Activated naive CD8-positive, alpha-beta T cell treated with anti-CD3 and anti-CD28 coated beads, Interleukin-2, amount 50 U/mL, for 16 hours (primary cell): ENCODE results near the gene DUSP9.
"Not testable (repeated sequence)": the region's sequence is repeated elsewhere in the genome, so short reads cannot be mapped to it uniquely, and the experiment has no call there.

Experiments used
- DNase-seq: peaks from one replicate; pipeline ENCODE4 v3.0.0-alpha.2; 2020; ENCODE audit warnings: low read depth, low spot score

The DUSP9 gene

DNA sequence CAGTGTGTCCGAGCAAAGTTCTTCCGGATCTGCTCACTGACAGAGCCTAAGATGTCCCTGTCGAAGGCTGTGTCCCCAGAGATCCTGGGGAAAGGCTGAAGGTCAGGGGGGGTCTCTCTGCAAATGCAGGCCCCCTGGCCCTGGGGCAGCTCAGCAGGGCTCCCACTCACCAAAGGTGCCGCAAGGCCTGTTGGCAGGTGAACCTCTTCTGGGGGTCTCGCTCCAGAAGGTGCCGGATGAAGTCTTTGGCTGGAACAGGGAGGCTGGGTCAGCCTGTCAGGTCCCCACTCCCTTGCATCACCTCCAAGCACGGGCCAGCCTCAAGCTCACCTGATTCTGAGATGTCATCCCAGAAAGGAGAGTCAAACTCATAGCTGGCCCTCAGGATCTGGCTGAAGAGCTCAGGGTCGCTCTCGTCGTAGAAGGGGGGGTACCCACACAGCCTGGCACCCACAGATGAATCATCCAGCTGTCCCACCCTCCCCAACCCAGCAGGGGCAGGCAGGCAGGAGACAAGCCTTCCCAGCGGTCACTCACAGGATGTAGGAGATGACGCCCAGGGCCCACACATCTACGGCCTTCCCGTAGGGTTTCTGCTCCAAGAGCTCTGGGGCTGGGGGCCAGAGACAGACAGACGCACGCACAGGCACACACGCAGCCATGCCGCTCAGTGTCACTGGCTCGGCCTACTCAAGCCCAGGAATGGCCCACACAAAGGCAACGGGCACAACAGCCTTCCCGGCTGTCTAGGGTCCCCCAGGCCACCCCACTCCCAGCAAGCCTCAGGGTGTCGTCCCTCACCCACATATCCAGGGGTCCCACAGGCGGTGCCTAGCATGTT lies 24.0 kb downstream of the DUSP9 start:
- DNase-seq: no peak

DNA sequence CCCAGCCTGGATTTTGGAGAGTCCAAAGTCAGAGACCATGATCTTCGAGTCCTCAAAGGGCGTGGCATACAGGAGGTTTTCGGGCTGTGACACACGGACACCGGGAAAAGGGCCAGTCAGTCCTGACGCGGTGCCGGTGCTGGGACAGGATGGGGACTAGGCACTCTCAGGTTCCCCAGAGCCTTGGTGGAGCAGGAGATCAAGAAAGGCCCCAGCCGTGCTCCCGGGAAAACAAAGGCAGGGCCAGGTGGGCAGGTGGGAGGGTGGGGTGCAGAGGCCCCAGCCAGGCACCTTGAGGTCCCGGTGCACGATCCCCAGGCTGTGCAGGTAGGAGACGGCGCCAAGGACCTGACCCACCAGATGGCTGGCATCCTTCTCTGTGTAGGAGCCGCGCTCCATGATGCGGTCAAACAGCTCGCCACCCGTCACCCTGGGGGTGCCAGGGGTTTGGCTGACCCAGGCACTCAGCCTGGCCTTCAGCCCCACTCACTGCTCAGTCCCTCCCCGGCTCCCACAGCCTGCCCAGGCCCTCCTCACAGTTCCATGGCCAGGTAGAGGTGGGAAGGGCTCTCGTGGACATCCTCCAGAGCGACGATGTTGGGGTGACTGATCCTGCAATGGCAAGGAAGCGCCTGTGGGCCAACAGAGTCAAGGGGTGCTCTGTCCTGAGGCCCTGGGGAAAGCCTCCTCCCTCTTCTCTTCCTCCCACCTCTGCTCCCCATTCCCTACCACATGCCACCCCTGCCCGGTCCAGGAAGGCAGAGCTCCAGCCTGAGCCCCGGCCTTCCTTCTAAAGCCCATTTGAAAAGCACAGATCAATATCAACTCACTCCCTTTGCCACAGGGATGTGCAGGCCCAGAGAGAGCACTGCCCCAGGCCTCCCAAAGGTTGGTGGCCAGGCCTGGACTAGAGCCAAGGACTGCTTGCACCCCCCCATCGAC lies 24.9 kb downstream of the DUSP9 start:
- no peak for DNase-seq

DNA sequence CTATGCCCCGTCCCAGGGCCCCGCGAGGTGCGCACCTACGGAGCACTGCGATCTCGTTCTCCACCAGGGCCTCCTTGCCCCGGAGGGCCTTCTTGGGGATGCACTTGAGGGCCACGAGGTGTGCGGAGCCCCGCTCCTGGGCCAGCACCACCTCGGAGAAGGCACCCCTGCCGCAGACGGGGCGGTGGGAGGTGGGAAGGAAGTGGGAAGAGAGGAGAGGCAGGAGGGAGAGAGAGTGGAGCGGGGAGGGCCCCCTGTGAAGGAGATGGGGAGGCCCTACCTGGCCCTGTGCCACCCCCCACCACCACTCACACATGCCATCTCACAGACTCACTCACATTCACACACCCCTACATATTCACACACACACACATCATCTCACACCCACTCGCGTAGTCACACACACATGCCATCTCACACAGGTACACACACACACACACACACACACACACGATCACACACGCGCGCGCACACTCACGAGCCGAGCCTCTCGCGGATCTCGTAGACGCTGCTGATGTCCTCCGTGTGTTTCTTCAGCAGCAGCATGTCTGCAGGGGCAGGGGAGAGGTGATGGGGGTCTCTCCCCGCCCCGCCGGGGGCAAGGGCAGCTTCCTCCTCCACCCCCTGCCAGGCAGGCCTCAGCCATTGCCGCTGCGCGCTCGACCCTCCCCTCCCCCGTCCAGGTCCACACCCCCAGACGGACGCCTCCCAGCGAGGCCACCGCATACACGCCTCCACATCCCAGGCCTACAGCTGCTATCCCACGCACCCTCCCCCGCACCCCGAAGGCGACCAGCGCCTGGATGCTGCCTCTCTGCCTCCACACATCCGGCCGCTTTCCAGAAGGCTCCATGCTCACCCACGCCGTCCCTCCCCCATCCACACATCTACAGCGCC lies 25.8 kb downstream of the DUSP9 start:
- no peak for DNase-seq

DNA sequence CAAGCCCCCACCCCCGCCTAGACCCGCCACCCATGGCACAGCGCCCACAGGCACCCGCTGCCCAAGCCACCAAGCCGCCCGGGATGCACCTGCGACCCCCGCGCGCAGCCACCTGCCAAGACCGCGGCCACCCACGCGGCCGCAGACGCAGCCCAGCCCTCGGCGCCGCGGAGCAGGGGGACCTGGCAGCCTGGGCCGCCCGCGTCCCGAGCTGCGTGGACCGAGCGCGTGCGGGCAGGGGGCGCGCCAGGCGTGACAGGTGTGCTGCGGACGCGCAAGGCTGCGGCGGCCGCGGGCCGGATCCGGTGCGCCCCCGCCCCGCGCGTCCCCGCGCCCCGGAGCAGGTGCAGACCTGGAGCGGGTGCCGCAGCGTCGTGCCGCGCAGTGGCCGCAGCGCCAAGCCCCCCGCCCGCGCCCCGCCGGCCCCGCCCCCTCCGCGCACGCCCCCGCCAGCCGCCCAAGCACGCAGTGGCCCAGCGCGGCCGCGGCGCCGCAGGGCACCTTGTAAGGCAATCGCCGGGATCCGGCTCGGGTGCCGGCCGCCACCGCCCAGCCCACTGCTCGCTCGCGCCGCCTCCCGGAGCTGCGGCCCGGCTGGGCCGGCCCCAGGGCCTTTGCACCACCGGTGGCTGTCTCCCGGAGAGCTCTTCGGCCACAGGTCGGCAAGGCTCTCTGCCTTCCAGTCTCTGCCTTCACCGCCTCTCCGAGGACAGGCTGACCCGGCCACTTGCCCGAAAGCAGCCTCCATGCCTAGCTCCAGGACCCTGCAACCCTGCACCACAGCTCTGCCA lies 26.6 kb downstream of the DUSP9 start, which contains the start of gene PNCK:
Gene PNCK, minus strand, starts transcription at position 386 of the 791 bp plus-strand sequence. CDS start 737 bp downstream, outside the sequence.
- no peak for DNase-seq

DNA sequence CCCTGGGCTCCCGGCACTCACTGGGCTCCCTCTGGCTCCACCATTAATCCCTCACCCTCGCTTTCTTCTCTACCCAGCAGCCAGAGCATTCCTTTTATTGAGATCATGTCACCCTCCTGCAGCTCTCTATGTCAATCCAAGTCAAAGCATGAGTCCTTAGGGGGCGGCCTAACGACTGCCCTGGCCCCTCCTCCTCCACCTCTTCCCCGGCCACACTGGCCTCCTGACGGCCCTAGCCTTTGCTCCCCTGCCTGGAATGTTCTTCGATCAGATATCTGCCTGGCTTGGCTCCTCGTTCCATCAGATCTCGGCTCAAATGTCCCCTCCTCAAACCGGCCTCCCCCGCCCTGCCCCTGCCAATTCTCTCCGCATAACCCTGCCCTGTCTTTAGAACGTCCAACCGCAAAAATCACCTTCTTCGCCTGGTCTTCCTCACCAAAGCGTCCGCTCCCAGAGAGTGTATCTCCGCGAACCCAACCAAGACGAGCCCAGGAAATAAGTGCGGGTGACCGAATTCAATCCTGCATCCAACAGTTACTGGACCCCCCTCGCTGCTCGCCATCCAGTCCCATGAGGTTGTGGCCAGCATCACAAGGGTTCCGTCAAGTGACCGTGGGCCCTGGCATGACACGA lies 27.3 kb downstream of the DUSP9 start:
- no peak for DNase-seq

DNA sequence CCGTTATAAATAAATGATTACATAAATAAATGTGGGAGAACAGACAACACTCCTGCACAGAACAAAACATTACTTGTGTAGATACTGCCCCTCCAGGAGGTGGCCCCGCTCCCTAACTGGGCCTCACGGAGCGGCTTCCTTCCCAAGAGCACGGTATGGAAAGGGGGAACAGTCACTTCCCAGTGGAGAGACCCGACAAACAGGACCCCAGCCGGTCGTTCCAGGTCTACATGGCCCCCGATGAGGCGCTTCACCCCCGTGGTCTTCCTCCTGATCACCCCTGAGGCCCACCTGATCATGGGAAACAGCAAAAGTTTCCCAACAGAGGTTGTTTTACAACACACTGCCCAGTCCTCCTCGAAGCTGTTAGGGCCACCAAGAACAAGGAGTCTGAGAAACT lies 34.2 kb downstream of the DUSP9 start:
- DNase-seq: no peak

DNA sequence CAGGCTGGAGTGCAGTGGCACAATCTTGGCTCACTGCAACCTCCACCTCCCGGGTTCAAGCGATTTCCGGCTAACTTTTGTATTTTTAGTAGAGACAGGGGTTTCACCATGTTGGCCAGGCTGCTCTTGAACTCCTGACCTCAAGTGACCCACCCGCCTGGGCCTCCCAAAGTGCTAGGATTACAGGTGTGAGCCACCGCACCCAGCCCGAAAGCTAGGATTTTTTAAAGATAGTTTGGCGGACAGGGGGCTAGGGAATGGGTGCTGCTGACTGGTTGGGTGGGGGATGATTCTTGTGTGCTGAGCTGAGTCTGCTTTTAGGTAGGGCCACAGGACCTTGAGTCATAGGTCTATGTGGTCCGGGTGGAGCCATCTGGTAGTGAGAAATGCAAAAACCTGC lies 36.5 kb downstream of the DUSP9 start:
- not testable (repeated sequence) for DNase-seq

DNA sequence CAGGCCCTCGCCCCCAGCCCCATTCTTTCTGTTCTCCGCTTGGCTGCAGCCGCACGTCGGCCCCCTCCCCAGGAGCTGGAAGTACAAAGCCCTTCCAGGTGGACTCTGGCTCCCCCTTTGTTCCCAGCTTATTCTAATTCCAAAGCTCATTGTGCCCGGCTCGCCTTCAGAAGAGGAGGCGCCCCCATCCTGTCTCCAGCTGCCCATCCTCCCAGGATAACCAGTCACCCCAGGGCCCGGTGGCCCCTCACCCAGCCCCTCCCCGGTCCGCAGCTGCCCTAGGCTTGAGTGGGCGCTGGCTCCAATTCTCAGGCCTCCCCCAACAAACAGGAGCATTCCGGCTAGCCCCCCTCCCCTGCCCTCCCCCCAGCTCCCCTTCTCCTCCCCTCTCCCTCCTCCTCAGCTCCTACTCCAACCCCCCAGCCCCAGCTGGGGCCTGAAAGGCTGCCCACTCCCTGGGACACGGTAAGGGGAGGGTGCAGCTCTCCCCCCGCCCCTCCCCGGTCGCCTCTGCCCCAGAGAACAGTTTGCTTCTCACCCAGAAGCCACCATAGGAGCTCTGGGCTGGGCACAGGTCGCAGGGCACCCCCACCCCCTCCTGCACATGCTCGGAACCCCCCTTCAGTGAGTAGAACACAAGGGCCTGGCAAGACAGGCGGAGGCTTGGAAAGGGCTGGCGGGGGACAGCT lies 37.6 kb downstream of the DUSP9 start:
- DNase-seq: no peak

DNA sequence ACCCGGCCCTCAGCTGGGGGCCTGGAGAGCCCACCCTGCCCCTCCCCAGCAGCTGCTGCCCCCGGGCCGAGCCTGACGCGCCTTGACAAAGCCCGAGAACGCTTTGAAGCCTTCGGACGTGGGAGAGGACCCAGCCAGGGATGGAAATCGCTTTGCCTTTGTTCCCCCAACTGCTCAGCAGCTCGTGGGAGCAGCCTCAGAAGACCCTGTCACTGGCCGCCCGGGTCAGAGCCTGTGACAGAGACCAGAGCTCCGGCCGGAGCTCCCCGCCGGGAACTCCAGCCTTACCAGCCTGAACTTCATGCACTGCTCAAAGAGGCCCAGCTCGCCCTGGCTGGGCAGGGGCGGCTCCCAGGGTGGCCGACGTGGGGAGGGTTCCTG lies 38.1 kb downstream of the DUSP9 start:
- no peak for DNase-seq

DNA sequence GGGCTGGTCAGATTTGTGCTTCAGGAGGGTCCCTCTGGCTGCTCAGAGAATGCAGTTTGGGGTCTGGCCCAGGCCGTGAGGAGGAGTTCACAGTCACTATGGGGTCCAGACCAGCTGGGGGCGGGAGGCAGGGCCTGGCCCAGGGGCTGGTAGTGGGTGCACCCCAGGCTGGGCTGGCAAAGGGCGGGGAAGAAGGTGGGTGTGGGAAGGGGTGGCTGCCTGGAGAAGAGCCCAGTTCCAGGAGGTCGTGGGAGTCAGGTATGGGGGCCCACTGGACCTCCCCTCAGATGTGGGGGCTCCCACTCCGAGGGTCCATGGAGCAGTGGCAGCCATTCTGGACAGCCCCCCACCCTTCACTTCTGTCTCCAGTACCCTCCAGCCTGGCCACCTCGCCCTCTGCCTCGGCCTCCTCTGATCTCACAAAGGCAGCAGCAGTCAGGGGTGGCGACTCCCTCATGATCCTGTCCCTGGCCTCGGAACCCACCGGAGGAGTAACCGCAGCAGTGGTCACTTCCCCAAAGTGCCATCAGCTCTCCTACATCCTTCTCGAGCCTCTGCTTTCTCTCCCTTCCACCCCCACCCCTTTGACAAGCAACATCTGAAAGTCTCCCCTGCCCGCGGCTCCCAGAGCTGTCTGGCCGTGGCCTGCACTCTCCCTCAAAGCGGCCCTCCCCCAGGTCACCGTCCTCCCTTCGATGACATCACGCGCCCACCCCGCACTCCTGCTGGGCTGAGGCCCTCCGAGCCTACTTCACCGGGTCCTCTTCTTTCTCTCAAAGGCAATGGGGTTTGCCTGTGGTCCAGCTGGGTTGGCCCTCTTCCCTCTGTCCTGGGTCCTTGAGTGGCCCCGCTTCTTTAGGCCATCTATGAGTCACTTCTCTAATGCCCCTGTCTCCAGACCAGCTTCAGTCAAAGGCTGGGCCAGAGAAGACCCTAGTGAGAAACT lies 39.0 kb downstream of the DUSP9 start:
- no peak for DNase-seq

DNA sequence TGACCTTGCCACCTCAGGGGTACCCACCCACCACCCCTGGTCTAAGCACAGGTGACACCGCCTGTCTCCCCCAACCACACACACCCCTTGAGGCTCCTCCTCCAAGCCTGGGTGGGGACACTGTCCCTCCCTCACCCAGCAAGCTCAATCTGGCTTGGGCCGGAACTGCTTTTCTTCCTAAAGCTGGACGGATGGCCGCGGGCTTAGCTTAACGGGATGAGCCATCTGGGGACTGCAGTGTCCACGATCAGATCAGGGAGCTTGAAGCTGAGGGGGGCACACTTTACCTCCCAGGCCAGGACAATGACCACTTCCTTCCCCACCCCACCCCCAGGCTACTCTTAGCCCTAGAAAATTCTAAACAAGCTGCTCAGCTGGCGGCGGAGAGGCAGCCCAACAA lies 39.7 kb downstream of the DUSP9 start:
- DNase-seq: no peak

DNA sequence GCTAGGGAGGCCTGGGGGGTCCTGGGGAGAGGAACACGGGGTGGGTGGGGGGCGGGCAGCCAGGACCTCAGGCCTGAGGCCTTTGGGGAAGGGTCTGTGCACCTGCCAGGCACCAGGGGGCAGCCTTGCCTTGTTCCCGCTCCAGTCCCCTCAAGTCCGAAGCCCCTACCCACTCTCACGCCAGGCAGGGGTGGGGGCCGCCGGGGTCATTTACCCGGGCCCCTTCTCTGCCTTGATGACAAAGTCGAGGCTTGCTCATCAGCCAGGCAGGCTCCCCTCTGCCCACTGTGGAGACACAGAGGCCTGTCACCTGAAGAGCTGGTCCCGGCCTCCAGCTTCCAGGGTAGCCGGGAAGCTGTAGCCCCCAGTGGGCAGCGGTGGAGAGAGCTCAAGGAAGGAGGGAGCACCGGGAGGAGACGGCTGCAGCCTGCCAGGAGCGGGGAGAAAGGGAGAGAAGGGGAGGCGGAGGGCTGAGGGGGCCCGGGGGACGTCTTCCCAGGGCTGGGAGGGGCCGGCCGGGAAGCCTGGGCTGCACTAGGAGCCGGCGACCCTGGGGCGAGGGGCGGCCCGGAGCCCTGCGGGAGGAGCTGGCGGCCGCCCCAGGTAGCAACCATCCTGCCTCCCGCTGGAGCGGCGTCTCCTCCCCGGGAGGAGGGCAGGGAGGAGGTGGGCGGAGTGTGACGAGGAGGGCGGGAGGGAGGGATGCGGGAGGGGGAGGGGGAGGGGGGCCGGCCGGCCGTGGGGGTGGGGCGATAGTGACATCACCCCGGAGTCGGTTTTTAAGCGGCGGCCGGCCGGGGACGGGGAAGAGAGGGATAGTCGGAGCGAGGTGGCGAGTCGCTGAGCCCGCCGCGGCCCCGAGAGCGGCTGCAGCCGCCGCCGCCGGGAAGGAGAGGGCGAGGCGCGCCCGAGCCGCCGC lies 40.4 kb downstream of the DUSP9 start, which contains the start of gene SLC6A8:
Gene SLC6A8, plus strand, starts transcription at position 806 of the 919 bp plus-strand sequence. CDS start 649 bp downstream, outside the sequence.
- DNase-seq: no peak

DNA sequence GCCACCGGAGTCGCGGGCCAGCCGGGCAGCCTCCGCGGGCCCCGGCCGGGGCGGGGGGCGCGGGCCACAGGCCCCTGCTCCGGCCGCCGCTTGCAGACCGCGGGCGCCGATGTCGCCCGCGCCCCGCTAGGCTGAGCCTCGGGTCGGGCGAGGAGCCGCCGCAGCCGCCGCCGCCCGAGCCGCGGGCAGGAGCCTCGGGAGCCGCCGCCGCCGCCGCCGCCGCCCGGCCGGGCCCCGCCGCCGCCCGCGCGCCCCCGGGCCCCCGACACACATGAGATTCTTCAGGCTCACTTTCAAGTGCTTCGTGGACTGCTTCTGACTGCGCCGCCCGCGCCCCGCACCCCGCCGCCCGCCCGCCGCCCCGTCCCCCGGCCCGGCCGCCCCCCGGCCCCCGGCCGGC lies 41.1 kb downstream of the DUSP9 start:
- no peak for DNase-seq

DNA sequence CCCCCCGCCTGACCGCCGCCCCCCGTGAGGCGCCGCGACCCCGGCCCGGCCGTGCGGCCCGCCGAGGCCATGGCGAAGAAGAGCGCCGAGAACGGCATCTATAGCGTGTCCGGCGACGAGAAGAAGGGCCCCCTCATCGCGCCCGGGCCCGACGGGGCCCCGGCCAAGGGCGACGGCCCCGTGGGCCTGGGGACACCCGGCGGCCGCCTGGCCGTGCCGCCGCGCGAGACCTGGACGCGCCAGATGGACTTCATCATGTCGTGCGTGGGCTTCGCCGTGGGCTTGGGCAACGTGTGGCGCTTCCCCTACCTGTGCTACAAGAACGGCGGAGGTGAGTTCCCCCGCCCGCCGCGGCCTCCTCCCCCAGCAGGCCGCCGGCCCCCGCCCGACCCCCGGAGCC lies 41.5 kb downstream of the DUSP9 start:
- no peak for DNase-seq

DNA sequence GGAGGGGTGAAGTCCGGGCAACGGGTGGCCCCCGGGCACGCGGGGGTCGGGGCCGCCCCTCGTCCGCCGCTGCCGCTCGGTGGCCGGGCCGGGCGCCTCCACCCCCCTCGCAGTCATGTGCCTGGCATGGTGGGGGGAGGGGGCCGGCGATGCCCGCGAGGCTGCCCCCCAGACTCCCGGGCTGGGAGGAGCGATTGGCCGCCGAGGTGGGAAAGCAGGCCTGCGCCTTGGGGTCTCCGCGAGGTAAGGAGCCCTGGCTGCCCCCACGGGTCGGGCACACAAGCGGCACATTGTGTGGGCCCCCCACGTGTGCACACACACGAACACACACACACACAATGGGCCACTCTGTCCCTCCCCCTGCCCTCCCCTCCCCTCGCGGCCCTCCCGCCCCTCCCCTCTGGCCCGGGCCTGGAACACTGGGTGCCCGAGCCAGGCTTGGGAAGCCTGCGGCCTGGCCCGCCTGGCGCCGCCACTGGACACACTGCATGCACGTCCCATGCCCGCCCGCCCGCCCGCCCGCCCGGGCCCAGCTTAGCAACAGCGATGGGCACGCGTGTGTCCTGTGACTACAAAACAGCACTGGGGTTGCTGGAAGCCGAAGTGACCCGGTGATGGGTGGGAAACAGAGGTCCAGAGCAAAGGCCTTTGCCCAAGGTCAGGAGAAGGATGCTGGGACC lies 42.0 kb downstream of the DUSP9 start:
- DNase-seq: no peak

DNA sequence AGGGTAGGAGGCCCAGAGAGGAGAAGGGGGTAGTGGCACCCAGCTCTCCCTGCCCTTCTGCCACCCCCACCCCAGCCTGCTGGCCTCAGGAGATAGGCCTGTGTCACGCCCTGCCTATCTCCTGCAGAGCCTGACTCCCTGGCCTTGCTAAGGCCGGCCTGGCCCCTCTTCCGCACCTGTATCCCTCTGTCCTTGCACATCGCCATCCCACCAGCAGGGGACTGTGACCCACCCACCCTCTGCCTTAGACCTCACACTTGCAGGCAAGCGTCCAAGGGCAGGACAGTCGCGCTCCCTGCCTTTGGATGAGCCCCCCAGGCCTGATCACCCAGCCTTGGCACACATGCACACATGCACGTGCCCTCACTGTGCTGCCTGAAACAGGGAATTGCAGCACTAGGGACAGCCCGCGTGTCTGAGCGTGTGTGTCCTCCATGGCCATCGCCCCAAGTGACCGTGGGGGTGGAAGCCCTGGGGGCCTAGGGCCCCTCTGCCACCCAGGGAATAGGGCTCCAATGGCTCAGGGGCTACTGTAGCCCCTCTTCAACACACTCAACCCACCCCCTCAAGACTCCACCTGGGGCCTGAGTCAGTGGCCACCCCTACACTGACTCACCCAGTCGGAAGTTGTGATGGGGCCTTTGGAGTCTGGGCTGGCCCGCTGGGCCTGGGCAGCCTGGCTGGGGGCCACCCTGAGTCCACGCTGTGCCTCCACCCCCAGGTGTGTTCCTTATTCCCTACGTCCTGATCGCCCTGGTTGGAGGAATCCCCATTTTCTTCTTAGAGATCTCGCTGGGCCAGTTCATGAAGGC lies 42.9 kb downstream of the DUSP9 start:
- no peak for DNase-seq
